NCI-H2081 treated with DMSO at 0.1 percent for 48 hours (cell line): ENCODE results near the gene ABHD2.
"Not testable (repeated sequence)": the region's sequence is repeated elsewhere in the genome, so short reads cannot be mapped to it uniquely, and the experiment has no call there.

ENCODE experiments used
- DNase-seq: peaks from one replicate; lab custom pipeline; 2025; lab: John Stamatoyannopoulos, UW

ABHD2 gene

DNA sequence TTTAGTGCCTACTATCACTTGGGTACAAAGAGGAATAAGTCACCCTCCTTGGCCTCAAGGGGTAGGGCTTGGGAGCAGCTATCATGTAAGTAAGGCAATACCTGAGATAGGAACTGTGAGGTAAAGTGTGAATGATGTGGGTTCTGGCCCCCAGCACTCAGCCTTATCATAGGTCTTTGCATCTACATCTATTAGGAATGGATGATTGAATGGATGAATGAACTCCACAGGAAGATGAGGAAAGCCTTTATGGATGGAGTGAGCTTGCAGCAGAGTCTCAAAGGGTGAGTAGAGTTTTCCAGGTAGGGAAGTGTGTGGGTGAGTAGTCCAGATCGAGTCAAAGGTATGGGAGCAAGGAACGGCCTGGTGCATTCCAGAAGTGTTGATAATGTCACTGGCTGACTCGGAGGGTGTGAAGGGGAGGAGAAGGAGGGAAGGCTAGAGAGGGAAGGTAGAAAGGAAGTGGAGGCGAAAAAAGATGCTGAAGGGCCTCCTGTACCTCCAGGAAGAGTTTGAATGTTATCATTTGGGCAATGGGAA is 13.1 kb upstream of the ABHD2 start:
- no peak for DNase-seq

GRCh38 chr15:89075846-89076245 is 12.4 kb upstream of the ABHD2 start:
- DNase-seq: no peak

DNA sequence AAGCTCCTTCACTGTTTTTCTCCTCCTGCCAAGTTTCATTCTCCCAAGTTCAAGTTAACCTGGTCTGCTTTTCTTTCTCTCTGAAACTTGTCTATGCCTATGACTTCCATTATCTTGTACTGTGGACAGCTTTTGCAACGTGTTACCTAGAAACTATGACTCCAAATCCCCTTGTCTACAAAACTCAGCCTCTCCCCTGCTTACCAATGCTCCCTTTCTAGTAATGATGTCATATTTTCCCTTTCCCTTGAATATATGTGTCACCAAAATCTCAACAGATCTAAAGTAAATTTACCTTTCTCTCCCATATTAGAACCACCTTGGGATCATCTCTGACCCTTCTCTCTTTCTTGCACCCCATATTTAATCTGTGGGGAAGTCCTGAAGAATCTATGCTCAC is 10.5 kb upstream of the ABHD2 start:
- DNase-seq: no peak

DNA sequence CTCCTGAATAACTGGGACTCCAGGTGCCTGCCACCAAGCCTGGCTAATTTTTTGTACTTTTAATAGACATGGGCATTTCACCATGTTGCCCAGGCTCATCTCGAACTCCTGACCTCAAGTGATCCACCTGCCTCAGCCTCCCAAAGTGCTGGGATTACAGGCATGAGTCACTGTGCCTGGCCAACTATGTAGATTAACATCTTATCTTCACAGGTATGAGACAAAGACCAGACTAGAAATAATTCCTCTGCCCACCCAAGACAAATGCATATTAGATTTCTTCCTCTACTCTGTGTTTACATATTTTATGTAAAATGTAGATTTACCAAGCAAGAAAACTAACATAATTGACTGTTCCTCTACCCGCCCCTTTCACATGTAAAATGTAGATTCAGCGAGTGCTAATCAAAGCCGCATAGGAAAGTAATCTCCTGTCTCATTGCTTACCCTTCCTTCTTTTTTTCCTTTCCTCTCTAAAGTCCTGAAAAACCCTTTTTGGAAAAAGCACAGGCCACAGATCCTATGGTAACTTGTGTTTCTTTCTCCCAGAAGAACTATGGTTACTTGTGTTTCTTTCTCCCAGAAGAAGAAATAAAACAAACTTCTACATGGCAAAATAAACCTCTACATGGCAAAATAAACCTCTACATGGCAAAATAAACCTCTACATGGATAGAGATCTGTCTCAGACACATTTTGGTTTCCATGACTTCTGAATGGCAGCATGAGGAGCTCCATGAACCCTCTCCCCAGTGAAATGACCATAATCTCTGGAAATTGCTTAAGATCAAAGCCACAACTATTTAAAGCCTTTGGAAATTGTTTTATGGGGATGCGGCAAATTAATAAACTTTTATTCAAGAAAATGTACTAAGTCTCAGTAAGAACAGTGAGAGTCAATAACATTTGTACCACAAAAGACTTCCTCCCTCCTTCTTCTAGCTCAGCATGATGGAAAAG is 9.1 kb upstream of the ABHD2 start:
- DNase-seq: no peak

DNA sequence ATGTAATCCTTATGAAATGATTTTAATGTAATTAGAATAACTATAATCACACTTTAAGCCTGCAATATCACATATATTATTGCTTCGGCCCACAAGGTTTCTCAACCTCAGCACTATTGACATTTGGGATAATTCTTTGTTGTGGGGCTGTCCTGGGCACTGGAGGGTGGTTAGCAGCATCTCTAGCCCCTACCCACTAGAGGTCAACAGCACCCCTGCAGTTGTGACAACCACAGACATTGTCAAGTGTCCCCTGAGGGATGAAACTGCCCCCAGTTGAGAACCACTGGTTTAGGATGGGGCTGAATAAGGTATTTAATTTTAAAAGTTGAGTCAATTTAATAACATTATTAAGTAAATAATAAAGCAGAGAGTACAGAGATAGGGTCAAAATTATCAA is 6.4 kb upstream of the ABHD2 start:
- DNase-seq: no peak

DNA sequence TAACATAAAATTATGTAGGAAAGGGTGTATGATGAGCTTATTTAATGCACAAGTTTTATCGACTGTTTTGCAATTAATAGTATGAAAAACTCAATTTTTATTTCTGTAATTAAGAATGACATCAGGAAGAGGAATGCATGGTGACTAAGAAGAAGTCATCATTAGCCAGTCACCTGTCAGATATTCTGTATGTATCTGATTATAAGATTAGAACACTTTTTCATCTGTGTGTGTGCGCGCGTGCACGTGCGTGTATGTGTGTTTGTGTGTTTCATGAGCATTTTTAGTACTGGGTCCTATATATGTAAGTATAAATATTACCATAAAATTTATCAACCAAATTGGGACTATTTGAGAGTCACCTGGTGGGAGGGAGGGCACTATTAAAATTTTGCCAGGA is 5.0 kb upstream of the ABHD2 start:
- DNase-seq: no peak

GRCh38 chr15:89085289-89085926 is 2.8 kb upstream of the ABHD2 start:
- no peak for DNase-seq

DNA sequence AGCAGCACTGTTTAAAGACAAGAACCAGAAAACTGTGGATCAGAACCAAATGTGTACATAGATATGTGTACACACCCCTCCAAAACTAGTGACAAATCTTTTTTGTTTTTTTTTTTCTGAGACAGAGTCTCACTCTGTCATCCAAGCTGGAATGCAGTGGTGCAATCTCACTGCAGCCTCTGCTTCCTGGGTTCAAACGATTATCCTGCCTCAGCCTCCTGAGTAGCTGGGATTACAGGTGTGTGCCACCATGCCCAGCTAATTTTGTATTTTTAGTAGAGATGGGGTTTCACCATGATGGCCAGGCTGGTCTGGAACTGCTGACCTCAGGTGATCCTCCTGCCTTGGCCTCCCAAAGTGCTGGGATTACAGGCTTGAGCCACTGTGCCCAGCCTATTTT is 2.3 kb upstream of the ABHD2 start:
- not testable (repeated sequence) for DNase-seq

GRCh38 chr15:89086390-89086789 is 1.9 kb upstream of the ABHD2 start:
- not testable (repeated sequence) for DNase-seq

GRCh38 chr15:89087161-89087829 is 961 bp upstream of the ABHD2 start:
- DNase-seq: no peak

DNA sequence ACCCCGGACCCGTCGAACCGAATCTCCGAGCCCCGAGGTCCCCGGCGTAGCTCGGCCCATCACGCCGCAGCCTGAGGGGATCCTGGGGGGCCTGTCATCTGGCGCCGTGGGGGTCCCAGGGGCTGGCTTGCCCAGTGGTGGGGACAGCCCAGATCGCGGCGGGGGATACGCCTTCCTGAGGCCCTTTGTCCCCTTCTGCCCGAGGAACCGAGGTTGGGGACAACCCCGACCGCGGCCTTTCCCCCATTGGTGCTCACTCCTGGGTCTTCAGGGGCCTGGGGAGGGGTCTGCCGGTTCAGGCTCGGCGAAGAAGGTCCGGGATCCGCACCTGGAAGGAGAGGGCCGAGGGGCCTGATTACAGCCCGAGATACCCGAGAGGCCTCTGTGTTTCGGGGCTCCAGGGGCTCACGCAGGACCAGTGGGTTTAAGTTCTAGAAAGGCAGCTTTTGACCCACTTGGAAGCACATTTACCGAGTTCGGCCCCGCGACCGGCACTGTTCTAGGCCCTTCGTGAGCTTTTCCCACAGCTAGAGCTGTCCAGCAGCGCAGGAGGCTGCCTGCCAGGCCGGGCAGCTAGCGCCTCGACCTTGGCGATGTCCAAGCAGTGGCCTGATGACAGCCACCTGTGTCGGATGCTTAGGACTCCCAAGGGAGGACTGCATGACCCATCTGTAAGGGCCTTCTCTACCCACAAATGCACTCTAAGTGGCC is 504 bp downstream of the ABHD2 start:
- no peak for DNase-seq

- DNase-seq: no peak
These were observed 1.3 kb downstream of the ABHD2 start for GRCh38 chr15:89089316-89090230.

- DNase-seq: peak; percentile 32
These were observed 2.8 kb downstream of the ABHD2 start for GRCh38 chr15:89090791-89091626.

DNA sequence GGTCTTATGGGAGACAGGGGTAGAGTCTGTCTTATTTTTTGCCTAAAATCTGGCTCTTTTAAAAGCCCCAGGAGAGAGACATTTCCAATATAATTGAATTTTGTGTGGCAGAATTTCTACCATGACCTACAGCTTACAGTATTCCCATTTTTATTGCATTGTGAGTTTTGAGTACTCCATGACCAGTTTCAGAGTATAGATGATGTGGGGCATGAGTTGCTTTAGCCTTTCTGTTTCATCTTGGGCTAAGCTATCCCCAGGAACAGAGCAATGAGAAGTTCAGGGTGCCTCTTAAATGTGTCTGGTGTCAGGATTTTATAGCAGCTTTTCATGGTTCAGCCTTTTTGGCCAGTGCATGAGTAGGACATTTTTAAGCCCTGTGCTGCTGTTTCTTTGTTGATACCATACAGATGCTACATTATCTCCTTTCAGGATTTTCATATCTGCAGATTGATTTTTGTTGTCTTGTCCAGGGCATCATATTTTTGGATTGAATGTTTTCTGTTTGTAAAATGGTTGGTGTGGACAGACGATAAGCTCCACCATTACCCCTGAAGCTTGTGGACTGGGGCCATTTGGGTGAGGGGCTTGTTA is 3.5 kb downstream of the ABHD2 start:
- no peak for DNase-seq

GRCh38 chr15:89093509-89093908 is 5.3 kb downstream of the ABHD2 start:
- DNase-seq: no peak

GRCh38 chr15:89095073-89095472 is 6.8 kb downstream of the ABHD2 start:
- no peak for DNase-seq

DNA sequence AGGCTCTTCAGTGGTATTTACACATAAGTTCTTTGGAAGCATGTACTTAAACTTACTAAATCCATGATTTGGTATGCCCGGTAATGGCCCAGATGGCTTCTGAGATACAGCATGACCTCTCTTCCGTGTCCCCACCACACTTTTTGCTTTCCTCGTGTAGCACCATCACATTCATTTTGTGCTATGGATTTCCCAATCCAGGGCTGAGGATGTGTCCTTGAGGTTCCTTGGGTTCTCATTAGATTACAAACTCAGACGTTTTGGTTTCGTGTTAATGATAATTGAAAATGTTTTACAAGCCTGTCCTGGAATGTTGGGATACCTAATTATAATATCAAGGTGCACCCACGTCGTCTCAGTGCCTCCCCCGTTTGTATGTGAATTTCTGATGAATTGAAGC is 7.3 kb downstream of the ABHD2 start:
- no peak for DNase-seq

DNA sequence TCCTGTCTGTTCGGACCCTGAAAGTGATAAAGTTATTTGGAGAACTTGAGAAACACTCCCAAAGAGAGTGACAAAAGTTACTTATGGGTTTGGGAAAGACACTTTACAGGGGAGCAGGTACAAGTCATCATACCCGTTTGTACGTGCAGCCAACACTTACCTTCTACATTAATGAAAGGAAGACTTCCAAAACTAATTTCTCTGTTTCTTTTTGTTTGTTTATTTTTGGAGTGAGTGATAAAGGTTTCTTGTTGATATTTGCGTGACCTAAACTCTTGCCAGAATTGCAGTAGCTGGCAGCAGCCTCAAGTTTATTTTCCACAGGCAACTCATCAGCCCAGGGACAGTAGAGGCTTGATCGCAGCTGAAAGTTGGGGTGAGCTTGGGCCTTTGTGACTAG is 8.4 kb downstream of the ABHD2 start:
- DNase-seq: no peak

DNA sequence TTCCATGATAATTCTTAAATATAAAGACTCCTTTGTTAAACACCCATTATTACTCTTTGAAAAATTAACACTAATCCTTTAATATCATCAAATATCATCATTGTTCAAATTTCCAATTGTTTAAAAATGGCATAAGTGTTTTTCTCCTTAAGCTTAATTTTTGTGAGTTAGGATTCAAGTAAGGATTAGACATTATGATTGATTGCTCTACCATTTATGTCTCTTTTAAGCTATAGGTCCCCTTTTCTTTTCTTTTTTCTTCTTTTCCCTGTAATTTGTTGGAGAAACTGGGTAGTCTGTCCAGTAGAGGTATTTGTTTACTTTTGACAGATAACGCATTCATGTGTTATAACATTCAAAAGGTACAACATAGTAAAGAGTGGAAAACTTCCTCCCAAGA is 9.1 kb downstream of the ABHD2 start:
- DNase-seq: no peak

- peak; percentile 32 for DNase-seq
These were observed 10.0 kb downstream of the ABHD2 start for GRCh38 chr15:89098281-89098680.
